IMR-90 (cell line): ENCODE results near the gene IFNA4. TPM values are rescaled to one million over a fixed set of nuclear protein-coding genes. Genes with fewer than 3 reads are reported as not detected.
"Not testable (repeated sequence)": the region's sequence is repeated elsewhere in the genome, so short reads cannot be mapped to it uniquely, and the experiment has no call there.

Source experiments
- ATAC-seq: fragments of 200-7000 bp; cut with Tn5 transposase; 2 replicates; pipeline ENCODE4 v1.9.1; 2020; ENCODE audit warnings: low read depth, mild to moderate bottlenecking, moderate library complexity
- BruUV-seq: library from RNA; stranded (reverse); fragments of 400-500 nt; replicated peaks from 2 replicates; lab custom pipeline; 2021; lab: Mats Ljungman, UMichigan
- CTCF ChIA-PET: fragments of 300-600 bp; formaldehyde crosslinking; extraction: SDS; loops from one replicate; lab custom pipeline; 2021; ENCODE audit warnings: antibody characterized with exemption; lab: Yijun Ruan, JAX
- POLR2A ChIA-PET: fragments of 300-600 bp; sonication (Branson Sonifier 250); formaldehyde crosslinking; loops from one replicate; lab custom pipeline; 2022; ENCODE audit warnings: antibody characterized with exemption; ENCODE audit not compliant: unreplicated experiment; lab: Charles Lee
- DNase-seq: peaks from one replicate; pipeline ENCODE4 v3.0.0; 2013
- H2AFZ ChIP-seq: replicated peaks from 2 replicates; pipeline ENCODE3; 2013; ENCODE audit warnings: low read length, mild to moderate bottlenecking; ENCODE audit not compliant: poor library complexity
- H2AK5ac ChIP-seq: 2 replicates; pipeline ENCODE4 v1.6.1; 2013; ENCODE audit warnings: low read depth, low read length, inconsistent platforms
- H2AK9ac ChIP-seq: replicated peaks from 2 replicates; pipeline ENCODE3; 2013; ENCODE audit warnings: mild to moderate bottlenecking, low read depth, low read length, moderate library complexity; ENCODE audit not compliant: poor library complexity
- H2BK120ac ChIP-seq: 2 replicates; pipeline ENCODE4 v1.6.1; 2013; ENCODE audit warnings: low read depth, low read length, inconsistent platforms
- H2BK15ac ChIP-seq: 3 replicates; pipeline ENCODE4 v1.6.1; 2013; ENCODE audit warnings: low read depth, low read length, inconsistent platforms
- H2BK20ac ChIP-seq: 2 replicates; pipeline ENCODE4 v1.6.1; 2013; ENCODE audit warnings: low read depth, mild to moderate bottlenecking, inconsistent platforms, low read length, moderate library complexity
- H2BK5ac ChIP-seq: 2 replicates; pipeline ENCODE4 v1.6.1; 2013; ENCODE audit warnings: mild to moderate bottlenecking, low read depth, low read length, inconsistent platforms; ENCODE audit not compliant: poor library complexity, severe bottlenecking
- H3K14ac ChIP-seq: replicated peaks from 2 replicates; pipeline ENCODE4 v1.6.1; 2013; ENCODE audit warnings: low read depth, low read length, inconsistent platforms
- H3K18ac ChIP-seq: 2 replicates; pipeline ENCODE4 v1.6.1; 2013; ENCODE audit warnings: low read depth, low read length, control low read depth
- H3K23ac ChIP-seq: 2 replicates; pipeline ENCODE4 v1.6.1; 2013; ENCODE audit warnings: low read depth, low read length, inconsistent platforms
- H3K27ac ChIP-seq: 2 replicates; pipeline ENCODE4 v1.5.1; 2013; ENCODE audit warnings: mild to moderate bottlenecking, control low read depth, low read length; ENCODE audit not compliant: insufficient read depth
- H3K27me3 ChIP-seq: 2 replicates; pipeline ENCODE4 v1.6.1; 2013; ENCODE audit warnings: low read length; ENCODE audit not compliant: control insufficient read depth, insufficient read depth
- H3K36me3 ChIP-seq: 2 replicates; pipeline ENCODE4 v1.6.1; 2013; ENCODE audit warnings: low read length, mixed read lengths; ENCODE audit not compliant: control insufficient read depth, insufficient read depth
- H3K4ac ChIP-seq: 2 replicates; pipeline ENCODE4 v1.6.1; 2013; ENCODE audit warnings: low read depth, low read length, inconsistent platforms
- H3K4me1 ChIP-seq: 2 replicates; pipeline ENCODE4 v1.6.1; 2013; ENCODE audit warnings: low read length, mixed read lengths; ENCODE audit not compliant: control insufficient read depth, insufficient read depth
- H3K4me2 ChIP-seq: 2 replicates; pipeline ENCODE4 v1.6.1; 2013; ENCODE audit warnings: low read depth, mild to moderate bottlenecking, control low read depth, low read length, moderate library complexity
- H3K4me3 ChIP-seq: 2 replicates; pipeline ENCODE4 v1.5.1; 2013; ENCODE audit warnings: low read depth, mild to moderate bottlenecking, control low read depth, low read length, moderate library complexity; ENCODE audit not compliant: insufficient read depth
- H3K56ac ChIP-seq: 2 replicates; pipeline ENCODE4 v1.6.1; 2013; ENCODE audit warnings: low read length, inconsistent platforms; ENCODE audit not compliant: insufficient read depth; ENCODE audit errors: extremely low read depth
- H3K79me1 ChIP-seq, 2 experiments: 2 replicates each; pipeline ENCODE4 v1.6.1; 2013; ENCODE audit warnings: low read length in 2 of 2, inconsistent platforms in 1 of 2, low read depth in 1 of 2
- H3K9ac ChIP-seq: 2 replicates; pipeline ENCODE4 v1.6.1; 2013; ENCODE audit warnings: low read depth, low read length, control low read depth
- H3K9me1 ChIP-seq: 2 replicates; pipeline ENCODE4 v1.6.1; 2013; ENCODE audit warnings: low read length, inconsistent platforms; ENCODE audit not compliant: insufficient read depth
- H3K9me3 ChIP-seq: 2 replicates; pipeline ENCODE4 v1.6.1; 2013; ENCODE audit warnings: low read length; ENCODE audit not compliant: control insufficient read depth, insufficient read depth
- H4K20me1 ChIP-seq: 2 replicates; pipeline ENCODE4 v1.6.1; 2013; ENCODE audit warnings: low read length, inconsistent platforms; ENCODE audit not compliant: insufficient read depth
- H4K5ac ChIP-seq: 2 replicates; pipeline ENCODE4 v1.6.1; 2013; ENCODE audit warnings: mild to moderate bottlenecking, low read depth, low read length, control low read depth
- H4K8ac ChIP-seq, 2 experiments: 2 replicates each; pipeline ENCODE4 v1.6.1; 2013; ENCODE audit warnings: low read depth in 2 of 2, low read length in 2 of 2, control low read depth in 1 of 2, inconsistent platforms in 1 of 2
- H4K91ac ChIP-seq: 2 replicates; pipeline ENCODE4 v1.6.1; 2013; ENCODE audit warnings: low read depth, low read length, inconsistent platforms; ENCODE audit not compliant: insufficient read depth
- WGBS, 2 experiments: methylation state at CpG; one replicate each; pipeline versions ENCODE4 v1.1.5 to v1.1.7; 2013; ENCODE audit warnings: missing lambda C conversion rate in 2 of 2; ENCODE audit not compliant: insufficient read length in 1 of 2; ENCODE audit errors: extremely low coverage in 2 of 2; 5-methylcytosine and 5-hydroxymethylcytosine counted together
- dilution Hi-C: fragments of 300-500 bp; cut with HindIII; formaldehyde crosslinking; loops from one replicate; pipeline ENCODE4 v1.14.3; 2018; ENCODE audit warnings: low sequenced_read_pairs; ENCODE audit not compliant: unreplicated experiment
- in situ Hi-C: fragments of 300-500 bp; cut with MboI; formaldehyde crosslinking; loops from 3 replicates; pipeline ENCODE4 v1.14.3; 2019; ENCODE audit warnings: low sequenced_read_pairs, inconsistent platforms, mixed read lengths
- intact Hi-C: fragments of 100-400 bp; cut with micrococcal nuclease; formaldehyde crosslinking; loops from 2 replicates; pipeline ENCODE4 v1.10.0; 2022
- polyA plus RNA-seq, 3 experiments: library from polyadenylated mRNA; depleted of rRNA; stranded (reverse); fragments of >200 nt; gene quantifications; 2 replicates each; pipeline ENCODE4 v1.2.3, GENCODE V29; 2012; ENCODE audit warnings: low replicate concordance in 1 of 3
- total RNA-seq: library from RNA; depleted of rRNA; stranded (reverse); fragments of >200 nt; gene quantifications from 2 replicates; pipeline ENCODE4 v1.2.3, GENCODE V29; 2012

The IFNA4 gene
- total and polyA plus RNA-seq, 2 of the 4 experiments (the other 2 are of a cell fraction), result not detected

DNA sequence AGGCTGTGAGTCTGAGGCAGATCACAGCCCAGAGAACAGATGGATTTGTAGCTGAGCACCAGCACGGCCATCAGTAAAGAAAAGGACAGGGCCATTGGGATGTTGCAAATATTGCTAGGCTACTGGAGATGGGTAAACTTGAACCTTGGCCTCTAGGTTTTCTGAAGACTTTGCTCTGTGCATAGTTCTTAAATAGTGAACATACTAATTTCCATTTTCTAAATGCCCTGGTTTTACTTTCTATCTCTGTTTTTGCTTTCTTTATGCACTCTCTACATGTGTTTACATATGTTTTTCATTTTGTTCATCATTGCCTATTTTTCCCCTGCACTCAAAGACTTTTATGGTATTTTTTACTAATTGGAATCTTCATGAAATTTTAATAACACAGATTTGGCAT is 29.8 kb upstream of the IFNA4 start, which contains the start of gene IFNA16:
IFNA16 (minus strand) TSS at position 101 of the 400 bp plus-strand sequence; CDS start at position 95, 6 bp downstream.
- H3K9me3 ChIP-seq, H3K18ac ChIP-seq, H3K56ac ChIP-seq, H2BK120ac ChIP-seq, H3K4ac ChIP-seq, H3K79me1 ChIP-seq, H4K5ac ChIP-seq, H2AK9ac ChIP-seq, H3K4me3 ChIP-seq, H4K8ac ChIP-seq, H3K23ac ChIP-seq, H3K27ac ChIP-seq, H3K4me1 ChIP-seq, H3K4me2 ChIP-seq, H2BK20ac ChIP-seq, H2BK5ac ChIP-seq, H3K27me3 ChIP-seq, H4K91ac ChIP-seq, DNase-seq, ATAC-seq, intact Hi-C loops, H3K14ac ChIP-seq, H2AK5ac ChIP-seq, H4K20me1 ChIP-seq, H2AFZ ChIP-seq, dilution Hi-C loops, H2BK15ac ChIP-seq, H3K9me1 ChIP-seq, POLR2A ChIA-PET, H3K9ac ChIP-seq, CTCF ChIA-PET, BruUV-seq, H3K36me3 ChIP-seq: not testable (repeated sequence)
- in situ Hi-C loops, result loop anchor here (25.0 kb wide), 1 partner anchor 570 kb away; no protein-coding TSS in a partner anchor
- no CpG with 5 or more reads among the region's 1 CpG for WGBS, 2 experiments
